Large intestine (tissue), 3 donors: ENCODE data around the gene RNU2-63P. TPM values are rescaled to one million over a fixed set of nuclear protein-coding genes. Genes with fewer than 3 reads are reported as not detected.
"Not testable (repeated sequence)": the region's sequence is repeated elsewhere in the genome, so short reads cannot be mapped to it uniquely, and the experiment has no call there.

ENCODE experiments used
- DNase-seq, 2 donors: peaks; one replicate each; pipeline versions ENCODE4 v3.0.0 to v3.0.0-alpha.2; 2013
- H3K27ac ChIP-seq: one replicate; pipeline ENCODE4 v1.5.1; 2013; ENCODE audit warnings: low read length
- H3K27me3 ChIP-seq: 2 replicates; pipeline ENCODE4 v1.6.1; 2013; ENCODE audit warnings: low read length; ENCODE audit not compliant: control insufficient read depth, insufficient read depth
- H3K36me3 ChIP-seq: 2 replicates; pipeline ENCODE4 v1.6.1; 2013; ENCODE audit warnings: low read length; ENCODE audit not compliant: control insufficient read depth, insufficient read depth
- H3K4me1 ChIP-seq: one replicate; pipeline ENCODE4 v1.6.1; 2013; ENCODE audit warnings: low read length; ENCODE audit not compliant: control insufficient read depth, insufficient read depth
- H3K4me3 ChIP-seq: one replicate; pipeline ENCODE4 v1.5.1; 2013; ENCODE audit warnings: low read length
- H3K9me3 ChIP-seq: one replicate; pipeline ENCODE4 v1.6.1; 2013; ENCODE audit warnings: mild to moderate bottlenecking, low read depth, low read length, moderate library complexity; ENCODE audit not compliant: control insufficient read depth
- WGBS: methylation state at CpG from one replicate; pipeline ENCODE4 v1.1.5; 2013; ENCODE audit warnings: low lambda C conversion rate; ENCODE audit not compliant: insufficient coverage; 5-methylcytosine and 5-hydroxymethylcytosine counted together
- polyA plus RNA-seq: library from polyadenylated mRNA; unstranded; fragments of 120-200 nt; gene quantifications from one replicate; pipeline ENCODE4 v1.2.1, GENCODE V29; 2013

RNU2-63P gene
- polyA plus RNA-seq, 1 donor, result not detected

DNA sequence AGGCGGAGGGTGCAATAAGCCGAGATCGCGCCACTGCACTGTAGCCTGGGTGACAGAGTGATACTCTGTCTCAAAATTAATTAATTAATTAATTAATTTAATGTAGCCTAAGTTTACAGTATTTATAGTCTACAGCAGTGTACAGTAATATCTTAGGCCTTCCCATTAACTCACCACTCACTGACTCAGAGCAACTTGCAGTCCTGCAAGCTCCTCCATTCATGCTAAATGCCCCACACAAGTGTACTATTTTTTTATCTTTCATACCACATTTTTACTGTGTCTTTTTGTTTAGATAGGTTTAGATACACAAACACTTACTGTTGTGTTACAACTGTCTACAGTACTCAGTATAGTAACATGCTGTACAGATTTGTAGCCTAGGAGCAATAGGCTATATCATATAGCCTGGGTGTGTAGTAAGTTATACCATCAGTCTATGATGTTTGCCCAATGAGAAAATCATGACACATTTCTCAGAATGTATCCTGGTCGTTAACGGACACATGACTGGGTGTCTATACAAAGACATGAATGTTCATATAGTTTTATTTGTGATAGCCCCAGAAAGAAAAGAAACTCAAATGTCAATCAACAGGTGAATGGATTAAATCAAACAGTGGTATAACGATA is 15.8 kb upstream of the RNU2-63P start:
- Histone ChIP-seq H3K27me3 (no peaks in the 10 kb centered on the region), H3K4me1 (no peaks in the 10 kb centered on the region), H3K36me3 (peaks cover 47% of the 10 kb centered on the region), H3K4me3 (no peak overlapping the region), H3K27ac (no peak overlapping the region), H3K9me3 (no peaks in the 10 kb centered on the region)
- DNase-seq, result no peak
- 91% methylated on average over 3 of the region's 7 CpGs for WGBS

DNA sequence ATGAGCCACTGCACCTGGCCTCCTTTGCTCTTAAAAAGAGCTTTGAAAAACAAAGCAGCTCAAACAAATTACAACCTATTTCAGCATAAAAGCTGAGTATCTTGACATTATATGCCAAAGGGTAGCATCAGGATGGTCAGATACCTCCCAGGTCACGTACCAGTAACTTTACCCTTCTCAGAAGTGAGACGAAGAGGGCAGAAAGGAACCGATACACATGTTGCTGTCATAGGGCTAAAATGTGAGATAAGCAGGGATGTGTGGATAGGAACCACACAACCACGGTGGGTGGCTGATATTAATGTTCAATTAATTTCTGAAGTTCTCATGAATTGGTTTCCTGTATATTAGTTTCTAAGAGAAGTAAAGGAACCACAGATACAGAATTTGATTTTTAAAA is 12.6 kb upstream of the RNU2-63P start:
- H3K4me3 ChIP-seq, result no peak overlapping the region

DNA sequence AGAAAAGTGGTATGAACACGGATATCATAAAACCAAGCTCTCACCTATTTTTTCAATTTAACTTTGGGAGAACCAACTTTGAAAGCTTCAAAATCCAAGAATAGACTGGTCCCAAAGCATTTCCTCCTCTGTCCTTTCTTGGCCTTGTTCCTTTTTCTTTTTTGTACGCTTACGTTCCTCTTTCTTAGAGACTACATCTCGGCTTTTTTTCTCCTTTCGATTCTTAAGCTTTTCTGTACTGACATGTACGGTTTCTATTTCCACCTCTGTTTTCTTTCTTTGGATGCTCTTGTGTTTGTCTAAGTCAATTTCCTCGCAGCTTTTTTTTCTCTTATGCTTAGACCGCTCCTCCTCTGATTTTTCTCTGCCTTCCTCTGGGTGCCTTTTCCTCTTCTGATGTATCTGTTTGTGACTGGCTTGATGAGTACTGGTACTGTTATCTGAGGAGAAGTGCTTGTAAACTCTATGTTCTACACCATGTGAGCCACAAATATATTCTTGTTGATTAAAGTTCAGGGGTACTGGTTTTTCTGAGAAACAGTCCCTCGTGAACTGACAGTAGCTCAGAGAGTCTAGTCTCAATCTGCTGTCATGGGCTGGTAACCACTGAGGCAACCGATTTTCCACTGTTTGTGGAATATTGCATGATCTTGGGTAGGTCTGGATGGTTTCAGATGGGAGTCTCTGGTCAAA is 11.5 kb upstream of the RNU2-63P start:
- 92% methylated on average over 7 of the region's 10 CpGs for WGBS
- peaks cover 25% of the 10 kb centered on the region for H3K36me3 ChIP-seq

More for the DNA sequence above, 12.6 kb upstream of the RNU2-63P start:
- no peaks in the 10 kb centered on the region for H3K9me3 ChIP-seq
- H3K27ac ChIP-seq, result no peak overlapping the region
- H3K27me3 ChIP-seq, result no peaks in the 10 kb centered on the region
- WGBS, result 80% methylated on average over 1 of the region's 4 CpGs
- no peak for DNase-seq
- H3K4me1 ChIP-seq, result no peaks in the 10 kb centered on the region
- H3K36me3 ChIP-seq, result peaks cover 32% of the 10 kb centered on the region

DNA sequence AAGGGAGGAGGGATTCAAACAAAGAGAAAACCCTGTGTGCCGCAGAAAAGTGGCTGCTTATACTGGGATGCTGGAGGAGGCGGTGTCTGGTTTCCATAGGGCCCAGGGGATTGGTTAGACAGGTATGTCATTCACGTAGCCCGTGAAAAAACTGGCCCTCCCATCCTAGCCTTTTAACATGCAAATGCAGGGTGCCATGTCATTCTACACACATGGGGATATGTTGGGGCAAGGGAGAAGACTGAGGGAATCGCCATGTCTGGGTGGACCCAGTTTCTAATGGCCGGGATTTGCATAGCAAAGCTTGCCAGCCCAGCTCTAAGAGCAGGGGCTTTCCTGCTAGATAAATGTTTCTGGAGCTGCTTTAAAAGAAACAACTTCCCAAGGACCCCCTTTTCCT is 8.2 kb upstream of the RNU2-63P start:
- H3K4me1 ChIP-seq, result no peaks in the 10 kb centered on the region
- H3K4me3 ChIP-seq, result no peak overlapping the region
- H3K27ac ChIP-seq, result no peak overlapping the region
- peaks cover 13% of the 10 kb centered on the region for H3K36me3 ChIP-seq
- no peak for DNase-seq
- no peaks in the 10 kb centered on the region for H3K9me3 ChIP-seq
- no CpG with 5 or more reads among the region's 6 CpGs for WGBS
- H3K27me3 ChIP-seq, result no peaks in the 10 kb centered on the region

More for the DNA sequence above, 11.5 kb upstream of the RNU2-63P start:
- Histone ChIP-seq H3K4me3 (no peak overlapping the region), H3K27me3 (no peaks in the 10 kb centered on the region), H3K4me1 (no peaks in the 10 kb centered on the region), H3K27ac (no peak overlapping the region), H3K9me3 (no peaks in the 10 kb centered on the region)
- DNase-seq, result no peak

DNA sequence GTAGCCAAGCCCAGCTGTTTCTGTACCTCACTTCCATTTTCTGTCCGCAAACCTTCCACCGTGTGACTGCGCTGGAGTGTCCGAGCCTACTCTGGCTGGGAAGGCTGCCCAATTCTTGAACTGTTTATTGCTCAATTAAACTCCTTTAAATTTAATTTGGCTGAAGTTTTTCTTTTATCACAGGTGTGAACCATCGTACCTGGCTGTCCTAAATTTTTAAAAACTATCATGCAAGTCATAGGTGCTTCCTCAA is 6.2 kb upstream of the RNU2-63P start:
- Histone ChIP-seq H3K27ac (no peak overlapping the region), H3K36me3 (no peaks in the 10 kb centered on the region), H3K9me3 (peaks cover 5% of the 10 kb centered on the region), H3K4me1 (no peaks in the 10 kb centered on the region), H3K27me3 (no peaks in the 10 kb centered on the region), H3K4me3 (no peak overlapping the region)
- DNase-seq, result no peak
- no CpG with 5 or more reads among the region's 5 CpGs for WGBS

DNA sequence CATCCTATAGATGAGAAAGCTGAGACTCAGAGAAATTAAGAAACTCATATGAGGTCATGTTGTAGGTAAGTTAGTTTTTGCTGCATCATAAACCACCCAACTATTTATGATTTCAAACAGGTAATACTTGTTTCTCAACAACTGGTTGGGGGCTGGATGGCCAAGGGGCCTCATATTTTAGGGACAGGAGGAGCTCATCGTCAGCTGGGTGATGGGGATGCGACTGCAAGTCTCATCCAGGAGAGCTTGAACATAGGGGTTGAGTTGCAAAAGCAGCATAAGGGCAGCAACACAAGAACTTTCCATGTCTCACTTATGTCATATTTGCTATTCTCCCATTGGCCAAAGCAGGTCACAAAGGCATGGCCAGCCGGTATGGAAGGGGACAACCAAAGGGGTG is 3.6 kb upstream of the RNU2-63P start:
- WGBS, result no CpG with 5 or more reads among the region's 3 CpGs
- Histone ChIP-seq H3K4me3 (no peak overlapping the region), H3K9me3 (peaks cover 5% of the 10 kb centered on the region), H3K4me1 (peaks cover 3% of the 10 kb centered on the region), H3K27me3 (no peaks in the 10 kb centered on the region), H3K36me3 (no peaks in the 10 kb centered on the region), H3K27ac (no peak overlapping the region)
- no peak for DNase-seq

GRCh38 chr2:88018909-88019308 is 2.6 kb upstream of the RNU2-63P start:
- no CpG with 5 or more reads among the region's 6 CpGs for WGBS
- Histone ChIP-seq H3K4me3 (no peak overlapping the region), H3K36me3 (no peaks in the 10 kb centered on the region), H3K9me3 (peaks cover 5% of the 10 kb centered on the region), H3K4me1 (peaks cover 3% of the 10 kb centered on the region), H3K27me3 (no peaks in the 10 kb centered on the region), H3K27ac (no peak overlapping the region)
- no peak for DNase-seq

DNA sequence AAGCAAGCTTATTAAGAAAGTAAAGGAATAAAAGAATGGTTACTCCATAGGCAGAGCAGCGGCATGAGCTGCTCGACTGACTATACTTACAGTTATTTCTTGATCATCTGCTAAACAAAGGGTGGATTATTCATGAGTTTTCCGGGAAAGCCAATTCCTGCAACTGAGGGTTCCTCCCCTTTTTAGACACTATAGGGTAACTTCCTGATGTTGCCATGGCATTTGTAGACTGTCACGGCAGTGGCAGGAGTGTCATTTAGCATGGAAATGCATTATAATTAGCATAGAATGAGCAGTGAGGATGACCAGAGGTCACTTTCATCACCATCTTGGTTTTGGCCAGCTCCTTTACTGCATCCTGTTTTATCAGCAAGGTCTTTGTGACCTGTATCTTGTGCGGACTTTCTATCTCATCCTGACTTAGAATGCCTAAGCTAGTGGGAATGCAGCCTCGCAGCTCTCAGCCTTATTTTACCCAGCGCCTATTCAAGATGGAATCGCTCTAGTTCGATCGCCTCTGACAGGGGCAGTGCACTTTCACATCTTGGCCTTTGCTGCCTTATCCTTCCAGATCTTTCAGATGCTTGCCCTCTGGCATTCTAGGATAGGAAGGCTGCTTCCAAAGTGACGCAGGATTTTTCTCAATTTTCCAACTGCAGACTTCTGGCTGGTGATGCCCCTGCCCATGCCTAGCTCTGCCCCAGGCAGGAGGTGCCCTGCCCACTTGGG is 1.9 kb upstream of the RNU2-63P start:
- H3K4me3 ChIP-seq, H3K36me3 ChIP-seq, H3K4me1 ChIP-seq, H3K27ac ChIP-seq, H3K27me3 ChIP-seq, H3K9me3 ChIP-seq, DNase-seq: not testable (repeated sequence)
- WGBS, result no CpG with 5 or more reads among the region's 11 CpGs

DNA sequence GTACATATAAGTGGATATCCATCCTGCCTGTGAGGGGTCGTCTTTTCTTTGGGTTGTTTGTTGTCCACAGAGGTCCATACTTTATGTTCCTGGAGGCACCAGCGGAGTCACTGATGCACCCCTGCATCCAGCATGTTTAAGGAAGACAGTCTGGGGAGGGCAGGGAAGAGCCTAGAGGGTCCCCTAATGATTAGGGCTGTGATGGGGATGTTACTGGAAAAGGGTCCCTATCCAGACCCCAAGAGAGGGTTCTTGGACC is 1.4 kb upstream of the RNU2-63P start:
- not testable (repeated sequence) for H3K36me3 ChIP-seq, H3K27ac ChIP-seq, DNase-seq, H3K9me3 ChIP-seq, H3K4me1 ChIP-seq, H3K27me3 ChIP-seq, H3K4me3 ChIP-seq
- no CpG with 5 or more reads among the region's 2 CpGs for WGBS

- WGBS, result no CpG with 5 or more reads among the region's 46 CpGs
- Histone ChIP-seq H3K27ac (peak overlapping the region; percentile 59), H3K9me3 (peaks cover 5% of the 10 kb centered on the region), H3K4me3 (peak overlapping the region; percentile 66), H3K27me3 (no peaks in the 10 kb centered on the region), H3K4me1 (peaks cover 3% of the 10 kb centered on the region), H3K36me3 (no peaks in the 10 kb centered on the region)
- DNase-seq, result no peak
These were observed 823 bp upstream of the RNU2-63P start for GRCh38 chr2:88016960-88017779.
